GM12891 (cell line): ENCODE results near the gene BLMH.

Experiments
- POLR2A ChIP-seq: IDR thresholded peaks from 2 replicates; pipeline ENCODE4 v1.6.1; 2011; ENCODE audit warnings: low read depth, low read length, control low read depth
- POLR2AphosphoS5 ChIP-seq: IDR thresholded peaks from 2 replicates; pipeline ENCODE4 v1.6.1; 2011; ENCODE audit warnings: low read depth, low read length, control low read depth
- TAF1 ChIP-seq: IDR thresholded peaks from 2 replicates; pipeline ENCODE4 v1.6.1; 2011; ENCODE audit warnings: low read depth, low read length, control low read depth

GRCh38 chr17:30212750-30213149, 79.0 kb downstream of the BLMH start:
- no peak for TF ChIP-seq POLR2A
- TF ChIP-seq POLR2AphosphoS5 = no peak
- TF ChIP-seq TAF1 = no peak
